C1 segment of cervical spinal cord (tissue), 14 donors: ENCODE data around the gene KRT83.
"Not testable (repeated sequence)": the region's sequence is repeated elsewhere in the genome, so short reads cannot be mapped to it uniquely, and the experiment has no call there.

ENCODE experiments used
- DNase-seq, 14 donors: peaks; one replicate each; lab custom pipeline; 2025; lab: John Stamatoyannopoulos, UW

The KRT83 gene

GRCh38 chr12:52310622-52311284 lies 10.4 kb downstream of the KRT83 start:
- DNase-seq, result no peak

GRCh38 chr12:52308806-52309425 lies 12.3 kb downstream of the KRT83 start:
- DNase-seq, result peak in 3 of 14 donors; percentile 28 to 54 (median 46)

- peak in 12 of 14 donors; percentile 4 to 69 (median 44) for DNase-seq
Measured at GRCh38 chr12:52307836-52308805, 13.1 kb downstream of the KRT83 start.

GRCh38 chr12:52306731-52307130 lies 14.5 kb downstream of the KRT83 start:
- DNase-seq, result no peak

GRCh38 chr12:52305921-52306705 lies 15.1 kb downstream of the KRT83 start:
- no peak for DNase-seq

- DNase-seq, result not testable (repeated sequence)
Measured at GRCh38 chr12:52304941-52305411, 16.2 kb downstream of the KRT83 start.

GRCh38 chr12:52302242-52302914 lies 18.8 kb downstream of the KRT83 start:
- not testable (repeated sequence) for DNase-seq

GRCh38 chr12:52301721-52302120 lies 19.5 kb downstream of the KRT83 start:
- DNase-seq, result not testable (repeated sequence)

- DNase-seq, result no peak
Measured at GRCh38 chr12:52300796-52301691, 20.2 kb downstream of the KRT83 start.

GRCh38 chr12:52298677-52299190 lies 22.5 kb downstream of the KRT83 start:
- no peak for DNase-seq

GRCh38 chr12:52296572-52297215 lies 24.5 kb downstream of the KRT83 start:
- no peak for DNase-seq

- DNase-seq, result no peak
Measured at GRCh38 chr12:52295663-52296062, 25.5 kb downstream of the KRT83 start.

GRCh38 chr12:52294803-52295202 lies 26.4 kb downstream of the KRT83 start:
- no peak for DNase-seq

- no peak for DNase-seq
Measured at GRCh38 chr12:52293926-52294325, 27.3 kb downstream of the KRT83 start.

GRCh38 chr12:52291267-52291935 lies 29.8 kb downstream of the KRT83 start, which contains the start of gene KRT81:
KRT81 (minus strand) TSS chr12:52291534; CDS start chr12:52291465, 69 bp downstream.
- DNase-seq, result no peak

- DNase-seq, result not testable (repeated sequence)
Measured at GRCh38 chr12:52290483-52291134, 30.6 kb downstream of the KRT83 start.
